Bronchial epithelial cell (primary cell): Measurements from ENCODE around the gene PPM1N. TPM values are rescaled to one million over a fixed set of nuclear protein-coding genes. Genes with fewer than 3 reads are reported as not detected.
A peak's percentile ranks its signal among the peaks of the same experiment; 100 is the strongest.

Source experiments
- DNase-seq: peaks from one replicate; pipeline ENCODE4 v3.0.0-alpha.2; 2010; ENCODE audit warnings: low read depth
- FAIRE-seq: peaks from 2 replicates; lab custom pipeline; 2011; peaks lifted over from hg19 to GRCh38; lab: Jason Lieb, UNC
- H3K27me3 ChIP-seq: 2 replicates; pipeline ENCODE4 v1.5.1; 2011; ENCODE audit warnings: low read length; ENCODE audit not compliant: control insufficient read depth, insufficient read depth
- H3K36me3 ChIP-seq: 2 replicates; pipeline ENCODE4 v1.5.1; 2011; ENCODE audit warnings: low read length; ENCODE audit not compliant: control insufficient read depth, insufficient read depth
- H3K4me3 ChIP-seq: 2 replicates; pipeline ENCODE4 v1.5.1; 2011; ENCODE audit warnings: mild to moderate bottlenecking, low read depth, low read length, control low read depth
- CTCF ChIP-seq: IDR thresholded peaks from 2 replicates; pipeline ENCODE4 v1.5.1; 2011; ENCODE audit warnings: mild to moderate bottlenecking, moderate library complexity, low read length, control low read depth, inconsistent platforms; ENCODE audit not compliant: insufficient read depth, severe bottlenecking
- total RNA-seq: library from RNA; depleted of rRNA; stranded (reverse); fragments of >200 nt; gene quantifications from 2 replicates; pipeline ENCODE4 v1.2.1, GENCODE V29; 2014

PPM1N gene
- total RNA-seq, 1 donor from 2014 or later = 1.6 TPM

- H3K4me3 ChIP-seq = peak overlapping the region; percentile 46
- TF ChIP-seq CTCF = peak; percentile 93
- FAIRE-seq (no peak), DNase-seq (peak; percentile 76)
- H3K27me3 ChIP-seq = no peaks in the 10 kb centered on the region
- H3K36me3 ChIP-seq = no peaks in the 10 kb centered on the region
These were observed 19.6 kb upstream of the PPM1N start for GRCh38 chr19:45478454-45479238.

- Histone ChIP-seq H3K36me3 (no peaks in the 10 kb centered on the region), H3K27me3 (no peaks in the 10 kb centered on the region), H3K4me3 (no peak overlapping the region)
- DNase-seq (no peak), FAIRE-seq (no peak)
- TF ChIP-seq CTCF = no peak
These were observed 15.2 kb upstream of the PPM1N start for GRCh38 chr19:45483033-45483432.

GRCh38 chr19:45484273-45484945 is 13.8 kb upstream of the PPM1N start:
- H3K36me3 ChIP-seq = no peaks in the 10 kb centered on the region
- H3K27me3 ChIP-seq = no peaks in the 10 kb centered on the region
- DNase-seq (peak; percentile 88), FAIRE-seq (no peak)
- no peak for TF ChIP-seq CTCF
- H3K4me3 ChIP-seq = no peak overlapping the region

- FAIRE-seq (no peak), DNase-seq (peak; percentile 83)
- no peaks in the 10 kb centered on the region for H3K27me3 ChIP-seq
- TF ChIP-seq CTCF = peak; percentile 96
- H3K36me3 ChIP-seq = no peaks in the 10 kb centered on the region
- H3K4me3 ChIP-seq = peak overlapping the region; percentile 65
These were observed 12.8 kb upstream of the PPM1N start for GRCh38 chr19:45485305-45486077.

GRCh38 chr19:45488708-45489107 is 9.5 kb upstream of the PPM1N start:
- no peaks in the 10 kb centered on the region for H3K27me3 ChIP-seq
- H3K4me3 ChIP-seq = no peak overlapping the region
- FAIRE-seq (no peak), DNase-seq (no peak)
- H3K36me3 ChIP-seq = no peaks in the 10 kb centered on the region
- no peak for TF ChIP-seq CTCF
